ENCODE data around the gene NPL.

GRCh38 chr1:182777386-182777785 is 12.2 kb upstream of the NPL start:
- TF ChIP-seq GMEB2 (CRISPR knock-in tag; IDR thresholded peaks at IDR 0.05; ENCODE audit: low read depth) = no peak
- no peak for TF ChIP-seq ZNF563 (CRISPR knock-in tag; IDR thresholded peaks at IDR 0.05)
- TF ChIP-seq CTCF (CRISPR knock-in tag; IDR thresholded peaks at IDR 0.05) = no peak
- no peak for TF ChIP-seq MAX (IDR thresholded peaks at IDR 0.05)
- TF ChIP-seq RFX3 (CRISPR knock-in tag; IDR thresholded peaks at IDR 0.05) = no peak
- no peak for TF ChIP-seq POLR2A (IDR thresholded peaks at IDR 0.05; ENCODE audit: insufficient read depth in 1 of 2, low read depth in 2 of 2, low read length in 2 of 2)
- no peak for TF ChIP-seq RBM39 (IDR thresholded peaks at IDR 0.05; ENCODE audit: low read depth, low read length, poor library complexity, severe bottlenecking)
- TF ChIP-seq ZBTB37 (CRISPR knock-in tag; IDR thresholded peaks at IDR 0.05) = no peak
- TF ChIP-seq E2F1 (CRISPR knock-in tag; IDR thresholded peaks at IDR 0.05) = no peak
- TF ChIP-seq ZNF280D (CRISPR knock-in tag; IDR thresholded peaks at IDR 0.05) = no peak
- TF ChIP-seq HDAC2 (CRISPR knock-in tag; IDR thresholded peaks at IDR 0.05) = no peak
- no peak for TF ChIP-seq ZNF24 (IDR thresholded peaks at IDR 0.05)

Data from HepG2 (cell line).